HG03520 (cell line): ENCODE data around the gene SRPK2.
"Not testable (repeated sequence)": the region's sequence is repeated elsewhere in the genome, so short reads cannot be mapped to it uniquely, and the experiment has no call there.

Experiments used
- ATAC-seq: cut with Tn5 transposase; IDR thresholded peaks from one replicate; pipeline ENCODE4 v1.9.1; 2021; ENCODE audit warnings: mild to moderate bottlenecking, moderate library complexity; ENCODE audit not compliant: unreplicated experiment

SRPK2 gene

DNA sequence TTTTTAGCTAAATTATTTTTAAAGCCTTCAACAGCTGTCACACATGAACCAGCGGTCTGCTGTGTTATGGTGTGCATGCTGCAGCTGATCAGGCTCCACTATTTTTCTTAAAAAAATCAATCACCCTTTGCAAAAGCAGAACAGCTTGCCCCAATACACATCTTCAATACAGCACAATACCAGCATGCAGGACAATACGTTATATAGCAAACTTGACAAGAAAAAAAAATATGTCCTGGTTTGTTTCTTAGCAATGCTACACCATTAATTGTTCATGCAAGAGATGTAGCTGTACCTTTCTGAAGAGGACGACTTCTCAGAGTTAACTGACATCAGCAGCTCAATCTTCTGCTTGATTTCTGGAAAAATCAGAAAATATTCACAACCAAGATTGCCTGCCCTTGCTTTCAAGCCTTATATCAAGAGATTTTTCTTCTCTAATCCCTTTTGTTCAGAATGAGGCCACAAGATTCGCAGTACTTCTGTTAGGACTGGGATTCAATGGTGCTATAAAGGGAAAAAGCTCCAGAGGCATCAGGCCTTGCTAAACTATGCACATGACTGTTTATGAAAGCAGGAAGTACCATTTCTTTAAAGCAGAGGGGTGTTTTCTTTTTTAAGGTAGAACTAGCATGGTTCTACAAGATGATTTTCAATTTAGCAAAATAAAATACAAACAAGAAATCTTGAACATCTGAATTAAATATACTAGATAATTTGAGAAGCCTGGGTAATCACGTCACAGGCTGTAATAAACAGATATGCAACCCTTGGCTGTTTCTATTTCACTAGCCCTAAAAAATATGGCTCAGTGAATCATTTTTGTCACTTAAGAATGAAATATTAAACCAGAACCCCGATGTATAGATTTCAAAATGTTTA, 120.0 kb downstream of the SRPK2 start:
- ATAC-seq, result peak; percentile 67

DNA sequence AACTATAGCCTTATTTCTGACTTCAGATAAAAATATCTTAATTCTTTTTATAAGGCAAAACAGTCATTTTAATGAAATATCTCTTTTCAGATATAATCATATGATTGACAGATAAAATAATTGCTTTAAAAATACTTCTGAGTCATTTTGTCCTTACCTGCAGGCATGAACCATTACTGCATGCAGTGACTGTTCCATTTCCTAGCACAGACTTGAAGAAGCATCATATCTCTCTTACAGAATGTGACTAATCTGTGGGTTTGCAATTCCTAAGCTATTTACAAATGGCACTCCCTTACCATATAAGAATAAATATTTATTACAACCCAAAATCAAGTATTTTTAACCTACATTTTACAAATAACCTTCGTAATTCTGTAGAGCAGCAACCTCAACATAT, 120.7 kb downstream of the SRPK2 start:
- ATAC-seq, result no peak

DNA sequence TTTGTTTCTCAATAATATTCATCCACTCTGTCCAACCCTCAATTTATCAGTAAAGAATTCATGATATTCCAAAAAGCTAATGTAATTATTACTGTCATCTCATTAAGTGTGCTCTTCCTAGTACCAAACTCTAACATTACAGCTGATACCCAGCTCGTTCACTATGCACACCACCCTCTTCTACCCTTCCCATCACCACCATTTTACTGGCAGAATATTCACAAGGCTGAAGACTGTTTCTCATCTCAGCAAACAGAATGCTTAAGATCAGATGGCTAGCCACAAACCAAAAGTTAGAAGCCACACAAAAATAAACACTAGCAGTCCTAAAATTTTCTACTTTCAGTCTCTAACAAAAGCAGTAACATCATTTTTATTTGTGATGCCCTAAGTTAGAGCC, 121.5 kb downstream of the SRPK2 start:
- ATAC-seq, result no peak

DNA sequence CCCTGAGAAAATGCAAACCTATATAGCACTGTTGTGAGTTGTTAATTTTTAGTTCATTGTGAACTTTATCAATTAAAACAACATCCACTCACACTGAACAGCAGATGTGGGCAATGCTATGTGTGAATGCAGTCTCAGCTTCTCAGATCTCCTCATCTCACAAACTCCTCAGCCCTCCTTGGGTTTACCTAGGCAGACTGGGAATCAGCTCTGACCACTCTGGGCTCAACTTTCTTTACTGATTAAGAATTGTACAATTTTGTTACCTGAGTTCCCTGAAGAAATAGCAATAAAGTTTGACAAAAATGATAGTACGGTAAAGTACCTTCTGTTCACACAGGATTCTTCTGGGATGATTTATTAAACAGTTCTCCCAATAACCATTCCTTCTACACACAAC, 124.0 kb downstream of the SRPK2 start:
- ATAC-seq, result no peak

GRCh38 chr7:105261689-105262088, 127.0 kb downstream of the SRPK2 start:
- ATAC-seq, result no peak

DNA sequence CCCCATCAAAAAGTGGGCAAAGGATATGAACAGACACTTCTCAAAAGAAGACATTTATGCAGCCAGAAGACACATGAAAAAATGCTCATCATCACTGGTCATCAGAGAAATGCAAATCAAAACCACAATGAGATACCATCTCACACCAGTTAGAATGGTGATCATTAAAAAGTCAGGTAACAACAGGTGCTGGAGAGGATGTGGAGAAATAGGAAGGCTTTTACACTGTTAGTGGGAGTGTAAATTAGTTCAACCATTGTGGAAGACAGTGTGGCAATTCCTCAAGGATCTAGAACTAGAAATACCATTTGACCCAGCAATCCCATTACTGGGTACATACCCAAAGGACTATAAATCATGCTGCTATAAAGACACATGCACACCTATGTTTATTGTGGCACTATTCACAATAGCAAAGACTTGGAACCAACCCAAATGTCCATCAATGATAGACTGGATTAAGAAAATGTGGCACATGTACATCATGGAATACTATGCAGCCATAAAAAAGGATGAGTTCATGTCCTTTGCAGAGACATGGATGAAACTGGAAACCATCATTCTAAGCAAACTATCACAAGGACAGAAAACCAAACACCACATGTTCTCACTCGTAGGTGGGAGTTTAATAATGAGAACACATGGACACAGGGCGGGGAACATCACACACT, 128.4 kb downstream of the SRPK2 start:
- not testable (repeated sequence) for ATAC-seq

DNA sequence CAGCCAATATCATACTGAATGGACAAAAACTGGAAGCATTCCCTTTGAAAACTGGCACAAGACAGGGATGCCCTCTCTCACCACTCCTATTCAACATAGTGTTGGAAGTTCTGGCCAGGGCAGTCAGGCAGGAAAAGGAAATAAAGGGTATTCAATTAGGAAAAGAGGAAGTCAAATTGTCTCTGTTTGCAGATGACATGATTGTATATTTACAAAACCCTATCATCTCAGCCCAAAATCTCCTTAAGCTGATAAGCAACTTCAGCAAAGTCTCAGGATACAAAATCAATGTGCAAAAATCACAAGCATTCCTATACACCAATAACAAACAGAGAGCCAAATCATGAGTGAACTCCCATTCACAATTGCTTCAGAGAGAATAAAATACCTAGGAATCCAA, 129.8 kb downstream of the SRPK2 start:
- not testable (repeated sequence) for ATAC-seq

DNA sequence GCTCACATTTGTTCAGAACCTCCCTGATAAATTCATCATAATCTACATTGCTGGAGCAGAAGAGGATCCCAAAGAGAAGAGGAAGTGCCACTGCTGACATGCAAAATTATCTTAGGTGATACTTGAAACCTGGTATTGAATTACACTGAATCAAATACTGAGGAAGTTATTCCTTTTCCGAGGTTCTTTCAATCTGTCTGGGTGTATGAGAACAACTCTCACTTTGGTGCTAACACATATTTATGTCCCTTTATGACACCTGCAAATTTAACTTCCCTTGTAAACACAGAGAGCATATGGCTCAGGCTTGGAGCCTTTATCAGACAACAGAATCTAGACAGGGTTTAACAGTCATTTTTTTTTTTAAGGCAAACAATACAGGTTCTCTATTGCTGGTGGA, 131.4 kb downstream of the SRPK2 start:
- no peak for ATAC-seq

GRCh38 chr7:105256761-105257231, 131.9 kb downstream of the SRPK2 start:
- no peak for ATAC-seq

- ATAC-seq, result no peak
These were observed 138.0 kb downstream of the SRPK2 start for GRCh38 chr7:105250706-105251105.

GRCh38 chr7:105250239-105250638, 138.5 kb downstream of the SRPK2 start:
- ATAC-seq, result no peak

GRCh38 chr7:105249216-105249615, 139.5 kb downstream of the SRPK2 start:
- no peak for ATAC-seq

GRCh38 chr7:105246679-105247078, 142.0 kb downstream of the SRPK2 start:
- ATAC-seq, result no peak

DNA sequence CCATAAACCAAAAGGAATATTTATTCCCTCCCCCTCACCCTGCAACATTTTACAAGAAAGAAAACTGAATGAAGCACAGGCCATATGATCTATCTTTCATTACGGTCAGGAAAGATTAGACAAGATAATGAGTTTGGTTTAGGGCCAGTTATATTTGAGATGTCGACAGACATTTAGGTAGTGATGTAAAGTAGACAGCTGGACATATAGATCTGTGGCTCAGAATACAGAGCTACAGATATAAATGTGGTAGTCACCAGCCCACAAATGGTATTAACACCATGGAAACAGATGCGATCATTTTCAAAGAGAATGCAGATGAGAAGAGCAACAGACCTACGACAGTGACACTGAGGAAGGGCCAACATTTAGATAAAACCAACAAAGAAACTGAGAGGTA, 142.5 kb downstream of the SRPK2 start:
- no peak for ATAC-seq

- no peak for ATAC-seq
These were observed 143.2 kb downstream of the SRPK2 start for GRCh38 chr7:105245398-105246114.

DNA sequence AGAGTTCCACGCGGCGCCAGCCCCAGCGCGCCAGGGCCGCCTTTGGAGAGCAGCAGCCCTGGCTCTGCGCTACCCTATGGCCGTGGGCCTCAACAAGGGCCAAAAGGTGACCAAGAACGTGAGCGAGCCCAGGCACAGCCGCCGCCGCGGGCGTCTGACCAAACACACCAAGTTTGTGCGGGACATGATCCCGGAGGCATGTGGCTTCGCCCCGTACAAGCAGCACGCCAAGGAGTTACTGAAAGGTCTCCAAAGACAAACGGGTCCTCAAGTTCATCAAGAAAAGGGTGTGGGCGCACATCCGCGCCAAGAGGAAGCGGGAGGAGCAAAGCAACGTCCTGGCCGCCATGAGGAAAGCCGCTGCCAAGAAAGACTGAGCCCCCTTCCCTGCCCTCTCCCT, 144.1 kb downstream of the SRPK2 start:
- ATAC-seq, result no peak

DNA sequence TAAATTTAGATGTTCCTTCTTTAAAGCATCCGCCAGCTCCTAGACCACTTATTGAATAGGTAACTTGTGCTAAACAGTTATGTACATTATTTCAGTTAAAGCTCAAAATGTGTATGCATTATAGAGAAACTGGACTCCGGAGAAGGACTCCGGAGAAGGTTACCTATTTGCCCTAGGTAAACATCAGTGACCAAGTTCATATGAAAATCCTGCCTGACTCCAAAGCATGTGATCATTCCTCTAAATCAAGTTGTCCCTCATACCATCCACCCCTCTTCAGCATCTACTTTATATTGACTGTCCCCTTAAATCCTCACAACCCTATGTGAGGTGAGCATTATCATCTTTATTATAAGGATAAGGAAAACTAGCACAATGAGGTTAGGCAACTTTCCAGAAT, 147.5 kb downstream of the SRPK2 start:
- ATAC-seq, result no peak

DNA sequence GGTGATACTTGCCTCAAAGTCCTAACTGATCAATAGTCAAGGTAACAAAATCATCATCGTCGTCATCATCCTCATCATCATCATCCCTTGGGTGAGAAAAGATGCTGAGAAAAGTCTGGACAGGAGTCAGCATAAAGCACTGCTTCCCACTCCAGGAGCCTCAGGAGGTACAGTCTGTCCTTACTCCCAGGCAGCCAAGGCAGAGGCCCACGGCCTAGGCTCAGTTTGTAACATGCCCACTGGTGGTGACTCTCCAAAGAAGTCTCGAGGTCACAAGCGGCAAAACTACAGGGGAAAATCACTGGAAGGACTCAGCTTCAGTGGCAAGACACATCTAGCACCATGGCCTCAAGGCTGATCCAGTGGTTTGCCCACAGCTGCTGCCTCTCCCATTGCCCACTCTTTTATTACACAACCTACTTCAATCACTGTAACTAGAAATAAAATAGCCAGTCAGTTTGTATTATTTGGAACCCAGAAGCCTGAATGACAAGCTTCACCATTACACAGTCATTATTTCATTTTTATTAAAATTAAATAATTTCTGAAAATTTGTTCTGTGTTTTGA, 150.4 kb downstream of the SRPK2 start:
- ATAC-seq, result no peak

DNA sequence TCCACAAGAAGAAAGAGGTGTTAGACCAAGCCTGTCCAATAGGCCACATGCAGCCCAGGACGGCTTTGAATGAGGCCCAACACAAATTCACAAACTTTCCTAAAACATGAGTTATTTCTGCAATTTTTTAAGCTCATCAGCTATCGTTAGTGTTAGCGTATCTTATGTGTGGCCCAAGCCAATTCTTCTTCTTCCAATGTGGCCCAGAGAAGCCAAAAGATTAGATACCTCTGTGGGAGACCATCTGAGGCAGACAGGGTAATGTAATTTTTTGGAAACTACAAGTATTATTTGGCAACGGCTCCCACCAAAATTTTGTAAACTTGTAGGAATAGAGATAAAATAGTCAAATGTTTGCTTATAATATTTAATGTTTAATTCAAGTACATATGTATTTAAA, 153.8 kb downstream of the SRPK2 start:
- no peak for ATAC-seq

- not testable (repeated sequence) for ATAC-seq
These were observed 155.9 kb downstream of the SRPK2 start for GRCh38 chr7:105232829-105233291.

GRCh38 chr7:105230486-105230885, 158.2 kb downstream of the SRPK2 start:
- no peak for ATAC-seq
